Fibroblast of upper back skin (primary cell): ENCODE measurements around the gene OR2H2.

Source experiments
- DNase-seq: peaks from one replicate; pipeline ENCODE4 v3.0.0-alpha.2; 2013

OR2H2 gene

GRCh38 chr6:29584821-29585220 is at the start of gene OR2H2:
TSS of gene OR2H2 (plus strand) at chr6:29585121. CDS start at chr6:29587945, 2,824 bp downstream.
- DNase-seq = no peak

DNA sequence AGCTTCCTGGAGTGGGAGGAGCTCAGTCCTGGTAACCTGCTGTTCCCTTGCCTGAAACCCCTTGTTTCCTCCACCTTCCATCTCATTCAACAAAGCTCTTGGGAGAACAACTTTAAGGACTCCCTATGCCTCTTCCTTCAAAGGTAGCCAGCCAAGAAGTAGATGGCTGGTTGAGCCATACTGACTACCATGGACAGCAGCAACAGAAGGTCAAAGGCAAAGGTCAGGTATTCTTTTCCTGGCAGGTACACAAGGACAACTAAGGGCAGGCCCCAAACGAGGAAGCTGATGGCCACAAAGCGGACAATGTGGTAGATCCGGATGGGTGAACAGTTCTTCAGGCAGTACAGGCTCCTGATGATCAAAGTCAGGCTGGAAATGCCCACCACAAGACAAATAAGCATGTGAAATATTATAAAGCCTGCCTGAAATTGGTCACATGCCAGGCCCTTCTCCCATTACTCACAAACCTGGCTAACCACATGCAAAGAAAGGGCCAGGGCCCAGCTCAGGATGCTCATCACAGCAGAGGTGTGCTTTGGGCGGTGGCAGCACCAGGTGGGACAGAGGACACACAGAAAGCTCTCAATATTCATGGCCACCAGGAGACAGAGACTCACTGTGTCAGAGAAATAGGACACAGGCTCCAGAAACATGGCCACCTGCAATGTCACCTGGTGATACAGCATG is 47.1 kb upstream of the OR2H2 start:
- no peak for DNase-seq

DNA sequence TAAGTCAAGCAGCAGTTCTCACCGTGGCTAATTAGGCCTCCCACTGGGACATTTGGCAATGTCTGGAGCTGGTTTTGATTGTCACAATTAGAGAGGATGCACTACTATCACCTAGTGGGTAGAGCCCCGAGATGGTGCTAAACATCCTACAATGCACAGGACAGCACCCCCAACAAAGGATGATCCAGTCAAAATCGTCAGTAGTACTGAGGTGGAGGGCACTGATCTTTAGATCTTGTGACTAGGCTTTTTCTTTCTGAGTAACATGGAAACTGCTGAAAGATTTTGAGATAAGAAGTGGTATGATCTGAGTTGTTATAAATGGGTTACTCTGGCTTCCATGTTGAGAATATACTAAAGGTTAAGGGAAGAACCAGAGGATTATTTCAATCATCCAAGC is 37.3 kb upstream of the OR2H2 start:
- DNase-seq = no peak

DNA sequence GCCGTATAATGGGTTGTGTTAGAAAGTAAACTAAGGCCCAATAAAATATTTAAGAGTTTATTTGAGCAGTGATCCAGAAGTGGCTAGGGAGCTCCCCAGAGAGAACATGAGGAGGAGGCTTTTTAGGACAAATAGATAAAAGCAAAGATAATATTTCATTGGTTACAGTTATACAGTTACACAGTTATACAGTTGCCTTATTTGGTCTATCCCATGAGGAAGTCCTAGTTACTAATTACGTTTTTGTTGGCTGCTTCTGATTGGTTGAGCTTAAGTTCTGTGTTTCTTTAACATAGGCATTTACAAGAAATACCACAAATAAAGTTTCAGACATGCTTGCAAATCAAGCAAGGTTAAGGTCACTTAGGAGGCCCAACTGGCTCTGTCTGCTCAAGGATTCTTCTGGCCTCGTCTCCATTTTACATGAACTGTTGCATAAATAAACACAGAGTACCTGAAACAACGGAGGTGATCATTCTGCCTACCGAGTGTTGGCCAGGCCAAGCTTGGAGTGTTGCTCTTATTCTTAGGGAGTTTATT is 32.3 kb upstream of the OR2H2 start:
- DNase-seq = peak; percentile 35

DNA sequence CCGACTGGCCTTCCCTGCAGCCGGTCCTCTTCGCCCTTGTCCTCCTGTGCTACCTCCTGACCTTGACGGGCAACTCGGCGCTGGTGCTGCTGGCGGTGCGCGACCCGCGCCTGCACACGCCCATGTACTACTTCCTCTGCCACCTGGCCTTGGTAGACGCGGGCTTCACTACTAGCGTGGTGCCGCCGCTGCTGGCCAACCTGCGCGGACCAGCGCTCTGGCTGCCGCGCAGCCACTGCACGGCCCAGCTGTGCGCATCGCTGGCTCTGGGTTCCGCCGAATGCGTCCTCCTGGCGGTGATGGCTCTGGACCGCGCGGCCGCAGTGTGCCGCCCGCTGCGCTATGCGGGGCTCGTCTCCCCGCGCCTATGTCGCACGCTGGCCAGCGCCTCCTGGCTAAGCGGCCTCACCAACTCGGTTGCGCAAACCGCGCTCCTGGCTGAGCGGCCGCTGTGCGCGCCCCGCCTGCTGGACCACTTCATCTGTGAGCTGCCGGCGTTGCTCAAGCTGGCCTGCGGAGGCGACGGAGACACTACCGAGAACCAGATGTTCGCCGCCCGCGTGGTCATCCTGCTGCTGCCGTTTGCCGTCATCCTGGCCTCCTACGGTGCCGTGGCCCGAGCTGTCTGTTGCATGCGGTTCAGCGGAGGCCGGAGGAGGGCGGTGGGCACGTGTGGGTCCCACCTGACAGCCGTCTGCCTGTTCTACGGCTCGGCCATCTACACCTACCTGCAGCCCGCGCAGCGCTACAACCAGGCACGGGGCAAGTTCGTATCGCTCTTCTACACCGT is 31.5 kb upstream of the OR2H2 start:
- DNase-seq = peak; percentile 22

DNA sequence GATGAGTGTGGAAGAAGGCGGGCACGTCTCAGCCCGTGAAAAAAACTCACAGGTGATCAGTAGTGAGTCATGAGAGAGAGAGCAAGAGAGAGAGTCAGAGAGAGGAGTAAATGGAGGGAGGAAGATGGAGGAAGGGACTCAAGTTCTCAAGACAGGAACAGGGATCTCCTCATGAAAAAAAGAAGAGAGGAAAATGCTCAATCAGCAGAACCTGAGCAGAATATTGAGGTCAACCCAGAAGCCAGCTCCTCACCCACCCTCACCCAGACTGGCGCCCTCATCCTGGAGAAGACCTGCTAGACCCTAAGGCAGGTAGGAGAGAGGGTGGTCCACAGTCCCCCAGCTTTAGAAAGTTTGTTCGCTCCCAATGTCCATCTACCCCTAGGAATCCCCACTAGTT is 30.2 kb upstream of the OR2H2 start:
- no peak for DNase-seq

DNA sequence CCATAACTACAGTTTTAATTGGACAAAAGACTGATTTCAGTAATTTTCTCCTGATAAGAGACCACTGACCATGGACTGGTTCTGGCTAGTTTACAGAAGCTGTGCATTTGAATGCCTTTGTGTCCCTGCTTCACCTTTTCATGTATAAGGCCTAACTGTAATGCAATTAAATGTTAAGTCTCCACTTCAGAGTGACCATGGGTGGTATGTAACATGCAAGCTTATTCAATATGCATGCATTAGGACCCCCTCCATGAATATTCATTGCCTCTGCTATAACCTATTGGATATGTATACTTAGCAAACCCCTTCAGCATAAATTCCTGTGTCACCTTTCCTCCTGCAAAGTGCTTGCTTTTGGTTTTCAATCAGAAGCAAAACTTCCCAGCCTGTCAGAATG is 27.6 kb upstream of the OR2H2 start:
- no peak for DNase-seq

GRCh38 chr6:29558439-29559079 is 26.4 kb upstream of the OR2H2 start:
- DNase-seq = no peak

- DNase-seq = no peak
Measured at GRCh38 chr6:29559524-29560287, 25.2 kb upstream of the OR2H2 start, which contains the start of gene UBD. TSS of gene UBD (minus strand) at chr6:29559732. CDS start at chr6:29559701, 31 bp downstream.

- no peak for DNase-seq
Measured at GRCh38 chr6:29561091-29561490, 23.8 kb upstream of the OR2H2 start.

- DNase-seq = no peak
Measured at GRCh38 chr6:29561606-29562181, 23.2 kb upstream of the OR2H2 start.

- no peak for DNase-seq
Measured at GRCh38 chr6:29563435-29563965, 21.4 kb upstream of the OR2H2 start.

GRCh38 chr6:29564875-29565274 is 20.0 kb upstream of the OR2H2 start:
- no peak for DNase-seq

DNA sequence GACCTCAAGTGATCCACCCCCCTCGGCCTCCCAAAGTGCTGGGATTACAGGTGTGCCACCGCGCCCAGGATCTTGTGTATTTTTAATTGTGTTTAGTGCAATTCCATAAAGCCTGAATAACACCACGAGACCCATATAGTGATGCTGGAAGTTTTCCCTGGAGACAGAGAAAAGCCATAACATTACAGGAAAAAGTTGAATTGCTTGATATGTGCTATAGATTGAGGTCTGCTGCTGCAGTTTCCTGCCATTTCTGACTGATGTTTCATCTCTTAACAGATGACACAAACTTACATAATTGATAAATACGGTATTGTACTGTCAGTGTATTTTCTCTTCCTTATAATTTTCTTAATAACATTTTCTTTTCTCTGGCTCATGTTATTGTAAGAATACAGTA is 18.1 kb upstream of the OR2H2 start:
- DNase-seq = no peak

DNA sequence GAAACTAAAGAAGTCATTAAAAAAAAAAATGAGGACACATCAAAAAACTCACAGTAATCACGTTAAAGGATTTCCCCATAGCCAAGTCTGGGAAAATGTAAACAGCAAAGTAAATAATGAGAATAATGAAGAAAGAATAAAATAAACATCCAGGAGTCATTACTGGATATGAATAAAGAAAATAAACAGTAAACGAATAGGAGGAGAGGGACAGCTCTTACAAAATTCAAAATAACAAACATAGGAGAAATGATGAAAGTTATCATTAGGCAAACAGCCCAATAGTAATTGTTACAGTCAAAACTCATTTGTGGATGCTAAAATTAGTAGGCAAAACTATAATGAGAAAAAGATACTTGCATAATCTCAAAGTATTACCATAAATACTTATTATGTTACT is 17.4 kb upstream of the OR2H2 start:
- no peak for DNase-seq

DNA sequence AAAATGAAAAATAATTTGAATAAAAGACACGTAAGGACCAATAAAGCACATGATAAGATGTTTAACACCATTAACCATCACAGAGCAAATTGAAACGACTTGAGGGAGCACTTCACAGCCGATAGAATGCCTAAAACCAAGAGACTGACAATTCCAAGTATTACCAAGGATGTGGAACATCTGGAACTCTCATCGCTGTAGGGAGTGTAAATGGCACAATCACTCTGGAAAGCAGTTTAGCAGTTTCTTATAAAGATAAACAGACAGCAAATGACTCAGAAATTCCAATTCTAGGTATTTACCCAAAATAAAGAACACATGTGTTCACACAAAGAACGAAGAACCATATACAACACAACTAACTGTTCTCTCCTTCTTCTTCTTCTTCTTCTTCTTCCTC is 16.9 kb upstream of the OR2H2 start:
- no peak for DNase-seq

GRCh38 chr6:29576056-29576455 is 8.9 kb upstream of the OR2H2 start:
- DNase-seq = no peak

DNA sequence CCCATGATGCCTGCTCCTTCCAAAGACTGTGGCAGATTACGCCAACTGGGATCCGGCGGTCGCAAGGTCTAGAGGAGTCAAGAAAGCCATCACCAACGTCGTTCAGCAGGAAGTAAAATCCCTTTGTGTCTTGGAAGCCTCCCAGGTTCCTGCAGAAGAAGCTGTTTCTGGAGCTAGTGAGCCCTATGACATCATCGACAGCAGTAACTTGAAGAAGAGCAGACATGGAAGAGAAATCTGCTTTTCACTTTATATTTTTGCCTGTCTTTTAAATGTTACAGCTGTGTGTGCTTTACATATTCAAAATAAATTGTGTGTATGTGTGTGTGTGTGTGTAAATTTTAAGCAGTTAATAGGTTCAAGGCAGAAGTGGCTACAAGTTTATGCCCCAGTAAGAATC is 7.4 kb upstream of the OR2H2 start:
- no peak for DNase-seq

DNA sequence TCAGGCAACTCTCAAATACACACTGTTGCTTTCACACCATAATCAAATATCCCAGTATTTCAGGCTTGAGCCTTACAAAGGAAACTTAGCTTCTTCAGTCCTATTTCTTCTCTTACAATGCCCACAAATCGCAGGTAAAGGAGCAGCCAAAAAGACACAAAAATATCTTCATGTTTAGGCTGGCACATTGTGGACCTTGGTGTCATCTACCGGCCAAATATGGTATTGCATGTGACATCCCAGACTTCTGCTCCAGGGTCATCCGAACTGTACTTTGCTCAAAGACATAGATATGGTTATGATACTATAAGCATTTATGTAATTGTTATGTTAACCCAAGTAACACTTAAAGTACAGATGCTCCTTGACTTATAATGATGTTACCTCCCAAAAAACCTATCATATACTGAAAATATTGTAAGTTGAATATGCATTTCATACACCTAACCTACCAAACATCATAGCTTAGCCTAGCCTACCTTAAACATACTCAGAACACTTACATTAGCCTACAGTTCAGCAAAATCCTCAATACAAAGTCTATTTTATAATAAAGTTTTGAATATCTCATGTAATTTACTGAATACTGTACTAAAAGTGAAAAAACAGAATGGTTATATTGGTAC is 4.6 kb downstream of the OR2H2 start:
- peak; percentile 31 for DNase-seq

DNA sequence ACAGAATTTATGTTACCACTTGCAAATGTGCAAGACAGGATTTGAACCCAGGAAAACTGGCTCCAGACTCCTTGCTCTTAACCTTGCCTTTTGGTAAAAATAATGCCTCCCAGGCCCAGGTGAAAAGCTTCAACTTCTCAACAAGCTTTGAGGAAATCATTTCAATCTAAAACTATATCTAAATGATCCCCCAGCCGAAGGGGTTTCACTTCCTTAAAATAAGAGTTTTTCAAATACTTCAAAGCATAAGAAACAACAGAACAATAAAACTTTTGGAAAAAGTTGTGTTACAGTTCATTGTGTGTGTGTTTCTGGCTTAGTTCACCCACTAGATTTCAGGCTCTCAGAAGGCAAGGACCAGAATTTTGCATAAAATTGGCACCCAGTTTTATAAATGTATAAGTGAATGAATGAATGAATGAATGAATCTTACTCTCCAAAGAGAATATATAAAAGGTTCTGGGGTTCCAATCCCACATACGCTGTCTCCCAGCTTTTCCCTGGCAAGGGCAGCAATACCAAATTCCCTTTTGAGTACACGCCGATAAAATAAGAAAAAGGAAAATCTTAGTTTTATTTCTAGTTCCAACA is 5.4 kb downstream of the OR2H2 start:
- no peak for DNase-seq

GRCh38 chr6:29591677-29592076 is 6.8 kb downstream of the OR2H2 start:
- DNase-seq = no peak
